K562 (cell line): ENCODE data around the gene SF3B1. TPM values are rescaled to one million over a fixed set of nuclear protein-coding genes. Genes with fewer than 3 reads are reported as not detected.

Experiments
- ATAC-seq: fragments of 200-7000 bp; cut with Tn5 transposase; 3 replicates; pipeline ENCODE4 v1.9.1; 2020; ENCODE audit warnings: moderate library complexity
- BruUV-seq: library from RNA; stranded (reverse); fragments of 400-500 nt; replicated peaks from 2 replicates; lab custom pipeline; 2021; lab: Mats Ljungman, UMichigan
- CTCF ChIA-PET: fragments of 300-600 bp; formaldehyde crosslinking; extraction: SDS; loops from one replicate; lab custom pipeline; 2021; ENCODE audit warnings: low intra/inter-chr PET ratio; lab: Yijun Ruan, JAX
- POLR2A ChIA-PET: fragments of 300-600, 350-650 bp; sonication (Branson Sonifier 250); formaldehyde crosslinking; extraction: SDS; loops from one replicate; lab custom pipeline; 2021; ENCODE audit warnings: antibody characterized with exemption, inconsistent platforms; lab: Yijun Ruan, JAX
- DNase-seq, 4 experiments: peaks; one replicate each; pipeline versions ENCODE4 v3.0.0 to v3.0.0-alpha.2; 2011 to 2018; ENCODE audit warnings: low spot score in 3 of 4, mixed read lengths in 3 of 4; ENCODE audit errors: extremely low read depth in 1 of 4
- FAIRE-seq: peaks from 2 replicates; lab custom pipeline; 2011; peaks lifted over from hg19 to GRCh38; lab: Jason Lieb, UNC
- H2AFZ ChIP-seq: 2 replicates; pipeline ENCODE4 v1.6.0; 2011; ENCODE audit warnings: low read depth, low read length, control low read depth, inconsistent platforms
- H3K27ac ChIP-seq: fragments of 200-600 bp; 3 replicates; pipeline ENCODE4 v1.8.0; 2011; ENCODE audit warnings: low read depth, mild to moderate bottlenecking, control low read depth, inconsistent platforms, low read length, moderate library complexity, mixed read lengths; ENCODE audit errors: extremely low read depth
- H3K27me3 ChIP-seq, 2 experiments: fragments of 300-600 bp in 1 of 2; 2 replicates in 1 of 2; 3 replicates in 1 of 2; pipeline versions ENCODE4 v1.6.0 to v1.8.0; 2011; ENCODE audit warnings: inconsistent platforms in 2 of 2, low read length in 2 of 2, mild to moderate bottlenecking in 1 of 2, mixed read lengths in 1 of 2, moderate library complexity in 1 of 2; ENCODE audit not compliant: control insufficient read depth in 2 of 2, insufficient read depth in 2 of 2
- H3K36me3 ChIP-seq: fragments of 300-600 bp; 3 replicates; pipeline ENCODE4 v1.8.0; 2011; ENCODE audit warnings: mild to moderate bottlenecking, low read length, inconsistent platforms; ENCODE audit not compliant: control insufficient read depth, insufficient read depth
- H3K4me1 ChIP-seq, 2 experiments: fragments of 200-600 bp in 1 of 2; replicated peaks in 1 of 2; 2 replicates in 1 of 2; 3 replicates in 1 of 2; pipeline versions ENCODE4 v1.5.1 to v1.8.0; 2011; ENCODE audit warnings: inconsistent platforms in 2 of 2, low read length in 2 of 2, mild to moderate bottlenecking in 1 of 2, mixed read lengths in 1 of 2, moderate library complexity in 1 of 2; ENCODE audit not compliant: control insufficient read depth in 2 of 2, insufficient read depth in 2 of 2
- H3K4me2 ChIP-seq: 2 replicates; pipeline ENCODE4 v1.6.1; 2011; ENCODE audit warnings: low read length, control low read depth, inconsistent platforms, mixed read lengths; ENCODE audit not compliant: insufficient read depth
- H3K4me3 ChIP-seq: fragments of 200-600 bp; sonication (generic), shearing (Covaris generic); 2 replicates; pipeline ENCODE4 v1.5.1; 2016; ENCODE audit warnings: control low read depth, inconsistent platforms
- H3K79me2 ChIP-seq: fragments of 200-600 bp; 3 replicates; pipeline ENCODE4 v1.8.0; 2011; ENCODE audit warnings: low read length, inconsistent platforms; ENCODE audit not compliant: control insufficient read depth, insufficient read depth
- H3K9ac ChIP-seq, 2 experiments: 2 replicates each; pipeline versions ENCODE4 v1.6.0 to v1.6.1; 2011; ENCODE audit warnings: low read depth in 2 of 2, low read length in 2 of 2, control low read depth in 1 of 2, inconsistent platforms in 1 of 2, mild to moderate bottlenecking in 1 of 2, mixed read lengths in 1 of 2; ENCODE audit not compliant: insufficient read depth in 1 of 2
- H3K9me1 ChIP-seq: one replicate; pipeline ENCODE4 v1.6.0; 2011; ENCODE audit warnings: inconsistent platforms, mild to moderate bottlenecking, low read length, moderate library complexity; ENCODE audit not compliant: control insufficient read depth, insufficient read depth
- H3K9me3 ChIP-seq: replicated peaks from 2 replicates; pipeline ENCODE4 v1.5.1; 2011; ENCODE audit warnings: low read depth, low read length, inconsistent platforms; ENCODE audit not compliant: control insufficient read depth, insufficient read depth
- H4K20me1 ChIP-seq: replicated peaks from 2 replicates; pipeline ENCODE4 v1.6.1; 2011; ENCODE audit warnings: low read length, inconsistent platforms, mixed read lengths; ENCODE audit not compliant: control insufficient read depth, insufficient read depth
- ASH1L ChIP-seq: fragments of 450-650 bp; IDR thresholded peaks from 2 replicates; pipeline ENCODE4 v1.6.1; 2018; ENCODE audit warnings: borderline replicate concordance, mild to moderate bottlenecking, low read depth; ENCODE audit not compliant: partially characterized antibody
- ATF2 ChIP-seq: sonication (generic); formaldehyde crosslinking; IDR thresholded peaks from 2 replicates; pipeline ENCODE4 v1.8.1; 2022; ENCODE audit warnings: missing genetic modification reagents
- CHD2 ChIP-seq: IDR thresholded peaks from 2 replicates; pipeline ENCODE4 v1.6.1; 2011; ENCODE audit warnings: low read depth, low read length
- CREB1 ChIP-seq, 2 experiments: sonication (generic) in 1 of 2; formaldehyde crosslinking in 1 of 2; IDR thresholded peaks; 2 replicates each; pipeline versions ENCODE4 v1.6.1 to v1.8.0; 2012 to 2022; ENCODE audit warnings: inconsistent platforms in 1 of 2, mild to moderate bottlenecking in 1 of 2, missing genetic modification reagents in 1 of 2, moderate library complexity in 1 of 2
- EHMT2 ChIP-seq: fragments of 450-650 bp; IDR thresholded peaks from 2 replicates; pipeline ENCODE4 v1.6.1; 2018; ENCODE audit warnings: antibody characterized with exemption
- FOXA1 ChIP-seq: fragments of 450-650 bp; IDR thresholded peaks from 2 replicates; pipeline ENCODE4 v1.6.1; 2016; ENCODE audit warnings: mild to moderate bottlenecking, borderline replicate concordance
- HEY1 ChIP-seq: fragments of 250-450 bp; sonication (Bioruptor Pico); IDR thresholded peaks from 2 replicates; pipeline ENCODE4 v1.5.0; 2020; ENCODE audit warnings: mild to moderate bottlenecking, moderate library complexity, borderline replicate concordance
- KLF13 ChIP-seq: fragments of 450-650 bp; IDR thresholded peaks from 2 replicates; pipeline ENCODE4 v1.6.1; 2016; ENCODE audit warnings: missing genetic modification characterization, low read depth, mild to moderate bottlenecking, missing compliant biosample characterization, moderate library complexity, borderline replicate concordance
- MCM3 ChIP-seq: fragments of 450-650 bp; IDR thresholded peaks from 2 replicates; pipeline ENCODE4 v1.6.1; 2016
- PML ChIP-seq: IDR thresholded peaks from 2 replicates; pipeline ENCODE4 v1.6.1; 2012; ENCODE audit warnings: low read length, inconsistent platforms
- SLC30A9 ChIP-seq: fragments of 250-450 bp; sonication (Bioruptor Pico); IDR thresholded peaks from 2 replicates; pipeline ENCODE4 v1.8.0; 2022; ENCODE audit warnings: mild to moderate bottlenecking, moderate library complexity
- SMAD1 ChIP-seq: fragments of 150-350 bp; IDR thresholded peaks from 2 replicates; pipeline ENCODE4 v1.6.1; 2014; ENCODE audit warnings: low read length, low read depth; ENCODE audit not compliant: partially characterized antibody
- XRCC4 ChIP-seq: IDR thresholded peaks from one replicate; pipeline ENCODE4 v1.6.1; 2011; ENCODE audit not compliant: insufficient read depth, insufficient read length; ENCODE audit errors: extremely low read depth
- ZNF121 ChIP-seq: sonication (generic); formaldehyde crosslinking; conservative IDR thresholded peaks from 2 replicates; pipeline ENCODE4 v1.8.0; 2022; ENCODE audit warnings: missing genetic modification reagents
- WGBS: fragments of 100-300 bp; shearing (Covaris generic); methylation state at CpG from one replicate; pipeline ENCODE4 v1.1.6; 2016; ENCODE audit warnings: low coverage, mixed read lengths; ENCODE audit not compliant: insufficient coverage; ENCODE audit errors: missing lambda C conversion rate; 5-methylcytosine and 5-hydroxymethylcytosine counted together
- in situ Hi-C: fragments of 300-500 bp; cut with MboI; formaldehyde crosslinking; loops from 4 replicates; pipeline ENCODE4 v1.15.0; 2018; ENCODE audit warnings: inconsistent platforms, mixed read lengths
- intact Hi-C: fragments of 100-400 bp; cut with micrococcal nuclease; formaldehyde crosslinking; loops from 2 replicates; pipeline ENCODE4 v1.14.2; 2022
- polyA plus RNA-seq, 8 experiments: library from polyadenylated mRNA; depleted of rRNA in 4 of 8; stranded (reverse) in 5 of 8; unstranded in 3 of 8; fragments of >200 nt; fragmentation: Nextera tagmentation in 2 of 8; fragmentation: Illumina TruSeq in 1 of 8; extraction: Ambion mirVana in 2 of 8; extraction: Trizol in 1 of 8; gene quantifications; 2 replicates each; pipeline versions ENCODE4 v1.2.1 to v1.2.3, GENCODE V29; 2011 to 2014; ENCODE audit warnings: inconsistent platforms in 1 of 8, missing spikeins in 1 of 8
- total RNA-seq, 7 experiments: library from RNA; depleted of rRNA in 6 of 7; stranded (reverse); fragments of >200 nt in 6 of 7; fragmentation: Illumina TruSeq in 2 of 7; extraction: Trizol in 2 of 7; gene quantifications; 2 replicates each; pipeline versions ENCODE4 v1.2.1 to v1.2.3, GENCODE V29; 2011 to 2021; ENCODE audit warnings: low replicate concordance in 1 of 7
- TF ChIP-seq, protein P1 (sequence below): fragments of 250-450 bp; sonication (Bioruptor Pico); IDR thresholded peaks from 2 replicates; pipeline ENCODE4 v1.5.0; 2020; ENCODE audit warnings: mild to moderate bottlenecking, borderline replicate concordance

SF3B1 gene
- total and polyA plus RNA-seq, 9 of the 15 experiments (the other 6 are each of a cell fraction or from before 2014, with no cell fraction given) = 96.2 to 377 (median 177) TPM

DNA sequence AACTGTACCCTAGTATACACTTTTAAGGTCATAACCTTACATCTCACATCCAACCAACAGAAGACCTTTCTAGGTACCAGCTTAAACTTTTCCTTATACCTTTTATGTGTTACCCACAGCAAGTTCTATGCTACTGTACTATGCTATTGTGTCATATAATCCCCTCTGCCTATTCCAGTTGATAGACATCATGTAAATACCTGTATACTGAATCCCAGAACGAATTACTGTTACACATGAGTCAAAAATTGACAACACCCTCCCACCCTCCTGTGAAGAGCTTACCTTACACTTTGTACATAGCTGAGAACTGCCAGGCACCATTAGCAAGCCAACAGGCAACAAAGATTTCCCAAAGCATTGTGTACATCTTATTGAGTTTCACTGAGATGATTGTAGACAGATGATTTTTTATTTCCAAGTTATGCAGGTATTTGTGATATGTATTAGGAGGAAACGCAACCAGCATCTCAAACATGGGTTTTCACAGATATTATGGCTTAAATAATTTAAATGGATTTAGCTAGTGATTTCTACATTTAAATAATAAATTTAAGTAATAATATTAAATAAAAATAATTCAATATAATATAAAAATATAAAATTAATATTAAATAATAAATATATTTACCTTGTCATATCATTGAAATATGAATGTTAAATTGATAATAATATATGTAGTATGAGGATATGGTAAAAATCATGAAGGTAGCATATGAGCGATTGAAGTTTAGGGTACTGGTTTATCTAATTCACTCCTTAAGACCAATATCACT is 81.2 kb downstream of the SF3B1 start:
- CTCF ChIA-PET = no interaction called here
- ATAC-seq (no peak), FAIRE-seq (no peak), DNase-seq (no peak)
- no TSS peak for BruUV-seq
- Histone ChIP-seq H3K4me3 (no peak overlapping the region), H3K9me3 (no peaks in the 10 kb centered on the region), H3K4me2 (no peak overlapping the region), H3K9ac (no peak overlapping the region), H3K4me1 (no peaks in the 10 kb centered on the region), H2AFZ (no peak overlapping the region), H3K27me3 (peaks cover 2 to 6% of the 10 kb centered on the region in 2 experiments; a peak in 3 of 5 replicates), H3K27ac (no peak overlapping the region), H3K79me2 (no peaks in the 10 kb centered on the region), H3K9me1 (no peaks in the 10 kb centered on the region), H4K20me1 (no peaks in the 10 kb centered on the region; the same call in 1 of the 2 replicates), H3K36me3 (no peaks in the 10 kb centered on the region)
- intact Hi-C loops = no loop called here
- in situ Hi-C loops = no loop called here
- TF ChIP-seq ZNF121 (CRISPR knock-in tag) = no peak
- TF ChIP-seq SLC30A9 (CRISPR knock-in tag) = no peak
- no peak for TF ChIP-seq KLF13 (tag)
- no peak for TF ChIP-seq EHMT2
- no peak for TF ChIP-seq MCM3
- TF ChIP-seq PML = no peak
- no peak for TF ChIP-seq CREB1 (IDR thresholded peaks at IDR 0.05)
- TF ChIP-seq CREB1 (CRISPR knock-in tag; IDR thresholded peaks at IDR 0.05) = no peak
- TF ChIP-seq XRCC4 = no peak
- TF ChIP-seq HEY1 = no peak
- no peak for TF ChIP-seq ASH1L
- TF ChIP-seq ATF2 = no peak
- TF ChIP-seq, protein P1, sequence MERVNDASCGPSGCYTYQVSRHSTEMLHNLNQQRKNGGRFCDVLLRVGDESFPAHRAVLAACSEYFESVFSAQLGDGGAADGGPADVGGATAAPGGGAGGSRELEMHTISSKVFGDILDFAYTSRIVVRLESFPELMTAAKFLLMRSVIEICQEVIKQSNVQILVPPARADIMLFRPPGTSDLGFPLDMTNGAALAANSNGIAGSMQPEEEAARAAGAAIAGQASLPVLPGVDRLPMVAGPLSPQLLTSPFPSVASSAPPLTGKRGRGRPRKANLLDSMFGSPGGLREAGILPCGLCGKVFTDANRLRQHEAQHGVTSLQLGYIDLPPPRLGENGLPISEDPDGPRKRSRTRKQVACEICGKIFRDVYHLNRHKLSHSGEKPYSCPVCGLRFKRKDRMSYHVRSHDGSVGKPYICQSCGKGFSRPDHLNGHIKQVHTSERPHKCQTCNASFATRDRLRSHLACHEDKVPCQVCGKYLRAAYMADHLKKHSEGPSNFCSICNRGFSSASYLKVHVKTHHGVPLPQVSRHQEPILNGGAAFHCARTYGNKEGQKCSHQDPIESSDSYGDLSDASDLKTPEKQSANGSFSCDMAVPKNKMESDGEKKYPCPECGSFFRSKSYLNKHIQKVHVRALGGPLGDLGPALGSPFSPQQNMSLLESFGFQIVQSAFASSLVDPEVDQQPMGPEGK (CRISPR knock-in tag) = no peak
- no peak for TF ChIP-seq SMAD1
- TF ChIP-seq CHD2 = no peak
- TF ChIP-seq FOXA1 = no peak
- POLR2A ChIA-PET = no interaction called here
- WGBS = 0% methylated on average over 3 of the region's 3 CpGs
